HuH-7 (cell line): ENCODE results near the gene TRIM65.
A peak's percentile ranks its signal among the peaks of the same experiment; 100 is the strongest.
"Not testable (repeated sequence)": the region's sequence is repeated elsewhere in the genome, so short reads cannot be mapped to it uniquely, and the experiment has no call there.

Experiments used
- DNase-seq: peaks from one replicate; pipeline ENCODE4 v3.0.0; 2011; ENCODE audit warnings: low spot score

Gene TRIM65

DNA sequence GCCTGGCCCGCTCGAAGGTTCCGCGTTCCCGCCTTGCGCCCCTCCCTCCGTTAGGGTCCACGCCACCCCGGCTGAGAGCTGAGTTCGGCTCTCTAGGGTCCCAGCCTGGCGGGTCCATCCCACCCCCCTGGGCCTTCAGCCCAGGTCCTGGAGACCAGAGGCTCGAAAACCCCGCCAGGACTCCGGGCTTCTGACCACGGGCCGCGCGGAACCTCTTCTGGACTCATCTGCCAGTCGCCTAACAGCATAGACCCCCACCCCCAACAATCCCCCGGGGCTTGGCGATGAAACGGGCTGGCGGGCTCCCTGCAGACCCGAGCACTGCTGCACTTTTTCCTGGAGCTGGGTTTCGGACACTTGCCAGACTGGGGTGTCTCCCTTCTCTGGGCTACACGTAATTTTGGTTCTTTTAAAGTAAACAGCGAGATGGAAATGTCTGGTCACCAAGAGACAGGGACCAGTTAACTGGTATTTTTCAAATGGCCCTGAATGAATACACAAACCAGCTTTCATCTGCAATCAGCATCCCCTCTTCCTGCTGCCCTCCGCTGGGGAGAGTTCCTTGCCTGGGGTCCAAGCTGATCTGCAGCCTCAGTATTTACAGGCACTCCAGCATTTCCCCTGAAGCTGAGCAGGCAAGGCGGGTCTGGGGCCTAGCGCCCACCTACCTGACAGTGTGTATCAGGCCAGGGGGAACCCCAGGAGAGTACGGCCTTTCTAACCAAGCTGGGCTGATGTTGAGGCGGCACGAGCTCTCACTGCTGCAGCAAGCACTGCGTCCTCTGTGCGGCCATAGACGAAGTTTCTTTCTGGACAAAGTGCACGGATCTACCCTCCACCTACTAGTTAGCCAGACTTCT lies 639 bp upstream of the TRIM65 start:
- DNase-seq: no peak

DNA sequence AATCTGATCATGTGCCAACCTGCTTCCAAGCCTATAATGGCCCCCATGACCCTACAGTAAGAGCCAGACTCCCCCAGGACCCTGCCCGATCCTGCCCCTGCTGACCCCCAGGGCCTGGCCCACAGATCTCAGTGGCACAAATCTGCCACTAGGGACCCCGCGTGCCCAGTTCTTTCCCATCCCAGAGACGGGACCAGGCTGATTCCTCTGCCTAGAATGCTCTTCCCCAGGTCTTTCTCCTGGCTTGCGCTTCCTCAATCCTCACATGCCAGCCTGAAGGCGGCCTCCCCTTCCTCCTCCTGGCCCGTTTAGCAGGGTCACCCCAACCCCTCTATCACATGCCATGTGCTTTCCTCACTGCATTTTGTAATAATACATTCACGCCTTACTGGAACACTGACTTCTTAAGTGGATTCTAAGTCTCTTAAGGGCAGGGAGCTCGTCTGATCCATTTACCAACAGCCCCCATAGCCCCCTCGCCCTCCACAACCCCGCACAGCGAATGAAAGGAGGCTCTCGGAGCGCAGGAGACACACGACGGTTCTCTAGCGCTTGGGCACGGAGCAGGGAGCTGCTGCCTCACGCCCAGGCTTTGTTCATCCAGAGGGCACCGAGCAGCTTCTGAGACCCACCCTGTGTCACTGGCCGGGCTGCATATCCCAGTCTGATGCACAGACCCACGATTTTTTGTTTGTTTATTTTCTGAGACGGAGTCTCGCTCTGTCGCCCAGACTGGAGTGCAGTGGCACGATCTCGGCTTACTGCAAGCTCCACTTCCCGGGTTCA lies 1.2 kb downstream of the TRIM65 start:
- peak; percentile 75 for DNase-seq

DNA sequence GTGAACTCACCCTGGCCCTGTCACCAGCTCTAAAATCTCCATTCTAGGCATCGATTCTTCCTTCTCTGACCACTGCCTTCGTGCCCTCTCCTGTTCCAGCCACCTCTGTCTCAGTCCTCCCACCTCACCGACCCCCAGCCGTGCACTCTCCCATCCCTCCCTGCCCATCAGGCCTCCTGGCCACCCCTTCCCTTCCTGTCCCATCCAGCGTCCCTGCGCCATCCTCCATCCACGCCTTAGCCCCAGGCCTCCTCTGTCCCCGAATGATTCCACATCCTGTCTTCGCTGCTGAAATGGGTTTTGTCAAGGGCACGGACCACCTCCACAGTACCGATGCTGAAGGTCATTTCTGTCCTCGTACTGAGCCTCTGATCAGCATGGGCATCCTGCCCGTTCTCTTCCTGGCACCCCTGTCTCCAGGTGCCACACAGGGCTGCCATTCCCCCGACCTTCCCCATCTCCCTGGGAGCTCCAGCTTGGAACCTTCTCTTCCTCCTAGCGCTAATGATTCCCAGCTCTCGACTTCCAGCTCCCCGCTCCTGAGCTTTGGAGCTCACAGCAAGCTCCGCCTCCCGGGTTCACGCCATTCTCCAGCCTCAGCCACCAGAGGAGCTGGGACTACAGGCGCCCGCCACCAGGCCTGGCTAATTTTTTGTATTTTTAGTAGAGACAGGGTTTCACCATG lies 2.6 kb downstream of the TRIM65 start:
- DNase-seq: no peak

DNA sequence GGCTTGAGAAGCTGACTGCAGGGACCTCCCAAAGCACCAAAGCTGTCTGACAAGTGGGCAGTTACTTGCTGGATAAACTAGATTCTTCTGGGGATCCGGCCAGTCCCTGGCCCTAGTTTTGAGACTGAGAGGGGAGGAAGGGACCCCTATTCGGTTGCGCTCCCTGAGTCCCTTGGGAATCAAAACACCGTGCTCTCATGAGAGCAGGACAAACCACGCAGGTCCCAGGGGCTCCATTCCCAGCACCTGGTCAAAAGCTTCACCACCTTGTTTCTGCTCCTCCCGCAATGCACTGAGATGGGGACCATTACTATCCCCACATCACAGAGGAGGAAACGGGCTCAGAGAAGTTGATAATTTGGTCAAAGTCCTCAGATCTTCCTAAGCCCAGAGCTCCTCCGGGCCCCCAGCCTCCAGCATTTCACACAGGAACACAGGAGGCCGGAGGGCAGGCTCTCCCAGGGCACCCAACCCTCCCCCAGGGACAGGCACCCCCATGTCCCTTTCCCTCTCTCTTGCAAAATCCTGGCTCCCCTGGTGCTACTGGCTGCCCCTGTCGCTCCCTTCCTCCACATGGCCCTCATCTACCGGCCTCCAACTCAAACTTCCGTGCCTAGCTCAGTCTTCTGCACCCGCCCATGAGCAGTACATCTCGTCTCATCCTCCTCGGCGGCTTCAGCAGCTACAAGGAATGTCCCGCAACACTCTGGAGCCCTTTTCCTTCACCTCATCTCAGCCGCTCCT lies 3.3 kb downstream of the TRIM65 start:
- no peak for DNase-seq

DNA sequence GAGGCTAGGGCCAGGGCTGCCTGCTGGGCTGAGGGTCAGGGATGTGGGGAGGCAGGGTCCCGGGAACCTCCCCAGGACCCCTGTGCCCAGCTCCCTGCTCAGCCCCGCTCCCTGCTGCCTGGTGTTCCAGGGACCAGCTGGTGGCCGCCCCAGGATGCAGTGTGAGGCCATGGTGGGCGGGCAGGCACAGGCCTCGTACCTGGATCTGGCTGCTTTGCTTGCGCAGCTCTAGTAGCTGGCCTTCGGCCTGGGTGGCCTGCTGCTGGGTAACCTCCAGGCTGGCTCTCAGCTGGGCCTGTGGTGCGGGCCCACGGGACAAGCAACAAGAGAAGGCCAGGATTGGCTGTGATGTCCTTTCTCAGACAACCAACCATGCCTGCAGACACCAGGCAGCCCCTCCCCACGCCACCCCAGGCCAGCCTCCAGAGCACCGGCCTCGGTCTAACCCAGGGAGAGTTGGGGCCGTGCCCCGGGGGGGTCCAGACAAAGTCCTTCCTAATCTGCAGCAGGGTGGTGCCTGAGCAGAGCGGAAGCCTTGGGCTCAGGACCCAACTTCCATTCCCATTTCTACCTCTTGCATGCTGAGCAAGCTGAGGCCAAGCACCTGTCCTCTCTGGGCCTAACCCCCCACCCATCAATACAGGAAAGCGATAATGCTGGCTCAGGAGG lies 4.1 kb downstream of the TRIM65 start:
- no peak for DNase-seq

DNA sequence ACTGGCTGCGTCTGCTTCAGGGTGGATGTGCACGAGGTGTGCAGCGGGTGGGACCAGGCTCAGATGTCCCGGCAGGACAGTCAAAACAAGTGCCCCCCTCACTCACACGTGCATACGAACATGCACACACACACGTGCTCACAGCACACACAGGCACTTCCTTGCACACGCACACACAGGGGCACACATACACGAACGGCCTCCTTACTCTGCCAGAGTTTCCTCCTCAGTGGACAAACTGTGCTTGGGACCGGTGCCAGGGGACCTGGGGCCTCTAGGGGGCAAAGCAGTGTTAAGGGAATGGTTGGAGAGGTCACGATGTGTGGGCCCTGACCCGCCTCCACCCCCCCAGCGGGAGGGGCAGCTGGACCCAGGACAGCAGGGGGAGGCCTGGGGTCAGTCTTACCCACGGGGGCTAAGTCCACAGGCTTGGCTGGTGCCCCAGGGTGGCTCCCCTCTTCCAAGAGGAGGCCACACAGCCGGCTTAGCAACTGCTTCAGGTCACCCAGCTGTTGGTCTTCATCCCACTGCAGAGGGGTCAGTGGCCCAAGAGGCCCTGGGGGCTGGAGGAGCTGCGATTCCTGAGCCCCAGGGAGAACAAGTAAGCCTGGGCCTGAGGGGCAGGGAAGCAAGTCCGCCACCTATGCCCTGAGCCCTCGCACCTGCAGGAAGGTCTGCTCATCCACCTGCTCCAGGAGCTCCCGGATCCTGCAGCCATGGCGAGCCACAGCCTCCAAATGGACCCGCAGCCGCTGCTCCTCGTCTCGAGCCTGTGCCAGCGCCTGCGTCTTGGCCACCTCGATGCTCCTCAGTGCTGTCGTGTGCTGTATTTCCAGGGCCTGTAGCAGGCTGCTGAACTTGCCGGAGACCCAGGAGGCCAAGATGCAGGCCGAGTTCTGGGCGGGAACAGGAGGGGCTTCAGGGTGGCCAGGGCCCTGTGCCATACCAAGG lies 4.9 kb downstream of the TRIM65 start:
- no peak for DNase-seq

DNA sequence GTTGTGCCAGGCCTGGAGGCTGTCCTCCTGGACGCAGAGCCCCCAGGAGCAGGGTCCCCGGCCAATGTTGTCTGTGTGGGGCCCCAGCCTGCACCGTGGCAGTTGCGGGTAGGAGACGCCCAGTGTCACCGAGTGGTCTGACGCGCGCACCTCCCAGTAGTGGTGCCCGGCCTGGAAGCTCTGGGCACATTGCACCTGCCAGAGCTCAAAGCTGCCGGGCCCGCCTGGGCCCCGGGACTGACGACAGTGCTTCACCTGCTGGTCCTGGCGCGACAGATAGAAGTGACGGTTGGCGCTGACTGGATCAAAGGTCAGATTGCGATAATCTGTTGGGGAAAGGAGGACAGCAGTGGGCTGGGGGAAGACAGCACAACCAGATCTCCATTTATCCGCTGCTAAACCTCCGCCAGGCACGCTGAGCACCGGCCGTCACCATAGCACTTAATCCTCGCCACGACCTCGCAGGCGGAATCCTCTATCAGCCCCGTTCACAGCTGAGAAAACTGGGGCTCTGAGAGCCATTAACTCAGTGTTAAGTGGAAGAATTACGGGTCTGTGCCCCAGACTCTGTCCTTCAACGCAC lies 5.6 kb downstream of the TRIM65 start:
- DNase-seq: no peak

DNA sequence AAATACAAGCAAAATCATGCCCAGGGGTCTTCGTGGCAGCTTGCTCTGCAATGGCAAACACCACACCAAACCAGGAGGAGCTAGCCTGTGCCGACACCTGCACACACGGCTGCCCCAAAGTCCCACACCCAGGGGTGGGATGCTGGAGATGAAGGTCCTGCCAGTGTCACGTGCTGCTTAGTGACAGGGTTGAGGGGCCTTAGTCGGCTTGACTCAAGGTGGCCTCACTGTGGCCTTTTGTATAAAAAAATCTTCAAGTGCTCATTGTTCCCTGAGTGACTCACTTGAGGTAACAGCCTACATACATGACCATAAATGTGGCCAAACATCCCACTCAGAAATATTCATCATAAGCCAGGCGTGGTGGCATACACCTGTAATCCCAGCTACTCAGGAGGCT lies 7.3 kb downstream of the TRIM65 start:
- no peak for DNase-seq

DNA sequence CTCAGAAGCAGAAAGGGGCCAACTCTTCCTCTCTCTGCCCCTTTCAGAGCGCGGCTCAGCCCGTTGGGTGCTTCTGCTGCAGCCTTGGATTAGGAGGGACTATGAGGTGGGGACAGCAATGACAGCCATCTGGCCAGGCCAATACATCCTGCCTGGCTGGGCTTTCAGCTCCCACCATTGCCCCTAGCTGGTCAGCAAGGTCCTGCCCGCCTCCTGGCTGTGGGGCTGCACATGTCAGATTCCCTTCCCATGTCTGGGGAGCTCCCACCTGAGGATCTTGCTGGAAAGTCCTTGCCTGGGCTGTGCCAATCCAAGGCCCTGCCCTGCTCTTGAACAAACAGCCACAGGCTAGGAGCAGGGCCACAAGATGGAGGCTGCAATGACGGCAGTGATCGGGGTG lies 8.3 kb downstream of the TRIM65 start:
- no peak for DNase-seq

DNA sequence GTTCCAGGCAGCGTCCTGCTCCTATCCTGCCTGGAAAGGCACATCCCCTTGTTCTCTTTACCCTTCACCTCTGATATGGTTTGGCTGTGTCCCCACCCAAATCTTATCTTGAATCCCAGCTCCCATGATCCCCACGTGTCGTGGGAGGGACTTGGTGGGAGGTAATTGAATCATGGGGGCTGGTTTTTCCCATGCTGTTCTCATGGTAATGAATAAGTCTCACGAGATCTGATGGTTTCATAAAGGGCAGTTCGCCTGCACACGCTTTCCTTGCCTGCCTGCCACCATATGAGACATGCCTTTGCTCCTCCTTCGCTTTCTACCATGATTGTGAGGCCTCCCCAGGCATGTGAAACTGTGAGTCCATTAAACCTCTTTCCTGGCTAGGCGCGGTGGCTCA lies 10.9 kb downstream of the TRIM65 start:
- DNase-seq: not testable (repeated sequence)

DNA sequence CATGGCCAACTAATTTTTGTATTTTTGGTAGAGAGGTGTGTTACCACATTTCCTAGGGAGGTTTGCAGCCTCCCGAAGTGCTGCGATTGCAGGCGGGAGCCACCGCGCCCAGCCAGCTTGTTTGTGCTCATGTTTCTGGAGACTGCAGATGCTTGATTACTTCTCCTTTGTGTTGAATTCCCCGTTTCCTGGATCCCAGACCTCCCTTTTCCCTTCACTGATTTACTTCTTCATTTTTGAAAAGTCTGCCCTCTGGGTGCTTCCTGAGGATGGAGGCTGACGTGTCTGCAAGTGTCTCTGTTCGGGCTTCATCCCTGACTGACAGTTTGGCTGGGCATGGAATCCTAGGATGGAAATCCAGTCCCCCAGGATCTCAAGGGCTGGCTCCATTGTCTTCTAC lies 11.3 kb downstream of the TRIM65 start:
- no peak for DNase-seq

DNA sequence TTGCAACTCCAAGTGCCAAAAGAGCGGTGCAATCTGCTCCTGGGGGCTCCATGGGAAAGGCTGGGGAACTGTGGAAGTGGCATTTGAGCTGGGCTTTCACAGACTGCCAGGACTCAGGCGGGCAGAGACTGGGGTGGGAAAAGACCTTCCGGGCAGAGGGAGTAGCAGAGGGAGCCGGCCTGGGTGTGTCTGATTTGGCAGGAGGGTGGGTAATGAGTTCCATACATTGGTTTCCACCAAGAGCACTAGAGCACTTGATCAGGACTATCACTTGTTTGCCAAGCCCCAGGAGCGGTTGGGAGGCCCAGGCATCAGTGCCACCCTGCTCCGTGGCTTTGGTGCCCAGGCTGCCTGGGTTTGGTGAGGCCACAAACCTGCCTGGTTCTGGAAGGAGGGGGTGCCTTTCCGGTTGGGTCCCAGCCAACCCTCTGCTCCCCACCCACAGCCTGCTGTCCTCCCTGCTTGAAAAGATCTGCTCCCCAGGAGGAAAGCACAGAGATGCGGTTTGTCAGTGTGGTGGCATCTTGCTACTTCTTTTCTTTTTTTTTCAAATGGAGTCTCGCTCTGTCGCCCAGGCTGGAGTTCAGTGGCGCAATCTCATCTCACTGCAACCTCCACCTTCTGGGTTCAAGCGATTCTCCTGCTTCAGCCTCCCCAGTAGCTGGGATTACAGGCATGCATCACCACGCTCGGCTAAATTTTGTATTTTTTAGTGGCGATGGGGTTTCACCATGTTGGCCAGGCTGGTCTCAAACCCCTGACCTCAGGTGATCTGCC lies 14.9 kb downstream of the TRIM65 start:
- no peak for DNase-seq

DNA sequence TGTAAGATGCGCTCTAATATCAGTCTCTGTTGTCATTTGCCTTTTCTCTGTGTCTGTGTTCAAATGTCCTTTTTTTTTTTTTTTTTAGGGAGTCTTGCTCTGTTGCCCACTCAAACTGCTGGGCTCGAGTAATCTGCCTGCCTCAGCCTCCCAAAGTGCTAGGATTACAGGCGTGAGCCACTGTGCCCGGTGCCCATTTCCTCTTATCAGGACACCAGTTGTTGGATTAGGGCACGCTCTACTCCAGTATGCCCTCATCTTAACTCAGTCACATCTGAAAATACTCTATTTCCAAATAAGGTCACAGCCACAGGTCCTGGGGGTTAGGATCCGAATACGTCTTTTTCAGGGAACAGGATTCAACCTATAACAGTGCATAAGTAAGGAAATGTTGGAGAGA lies 16.5 kb downstream of the TRIM65 start:
- DNase-seq: no peak

DNA sequence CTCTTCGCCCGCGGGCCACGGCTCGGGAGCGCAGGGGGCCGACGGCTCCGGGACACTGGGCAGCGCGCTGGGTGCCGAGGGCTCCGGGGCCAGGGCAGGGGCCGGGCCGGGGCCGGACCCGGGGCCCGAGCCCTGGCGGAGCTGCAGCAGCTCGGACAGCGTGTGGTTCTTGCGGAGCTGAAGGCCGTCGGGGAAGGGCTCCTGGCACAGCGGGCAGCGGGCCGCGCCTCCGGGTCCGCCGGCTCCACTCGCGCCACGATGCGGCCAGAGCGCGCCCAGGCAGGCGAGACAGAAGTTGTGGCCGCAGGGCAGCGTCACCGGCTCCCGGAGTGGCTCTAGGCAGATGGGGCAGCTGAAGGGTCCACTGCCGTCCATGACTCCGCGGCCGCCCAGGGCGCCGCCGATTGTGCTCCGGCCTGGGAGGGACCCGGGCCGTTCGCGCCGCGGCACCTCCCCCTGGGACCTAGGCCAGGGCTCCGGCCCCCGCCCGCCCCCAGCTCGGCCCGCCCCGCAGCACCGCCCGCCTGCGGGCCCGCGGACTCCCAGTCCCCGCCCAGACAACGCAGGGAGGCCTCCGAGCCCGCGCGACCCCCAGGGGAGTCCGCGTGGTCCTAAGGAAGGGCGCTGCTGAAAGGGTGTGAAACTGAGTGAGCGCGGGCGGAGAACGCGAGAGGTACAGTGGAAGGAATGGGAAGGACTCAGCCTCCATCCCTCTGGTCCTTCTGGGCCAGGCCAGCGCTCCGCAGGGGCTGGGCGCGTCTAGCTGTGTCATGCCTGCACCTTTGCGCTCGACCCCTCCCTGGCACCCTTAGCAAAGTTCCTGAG lies 18.4 kb downstream of the TRIM65 start, which contains the start of gene TRIM47:
Gene TRIM47 (minus strand): TSS at position 408 of the 825 bp plus-strand sequence. CDS start 33 bp downstream, at position 375.
- DNase-seq: peak; percentile 76

DNA sequence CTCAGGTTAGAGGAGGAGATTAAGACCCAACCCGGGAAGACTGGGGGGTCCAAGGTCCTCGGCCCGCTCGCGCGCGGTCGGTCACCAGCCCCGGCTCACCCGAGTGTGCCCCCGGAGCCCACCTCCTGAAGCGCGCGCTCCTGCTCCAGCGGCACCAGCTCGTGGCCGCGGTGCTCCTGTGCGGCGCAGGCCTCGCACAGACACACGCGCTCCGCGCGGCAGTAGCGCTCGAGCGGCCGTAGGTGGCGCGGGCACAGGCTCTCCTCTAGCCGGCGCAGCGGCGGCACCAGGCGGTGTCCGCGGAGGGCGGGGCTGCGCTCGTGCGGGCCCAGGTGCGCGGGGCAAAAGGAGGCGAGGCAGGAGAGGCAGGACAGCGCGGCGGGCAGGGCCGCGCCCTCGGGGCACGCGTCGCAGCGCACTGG lies 19.0 kb downstream of the TRIM65 start:
- DNase-seq: peak; percentile 77

DNA sequence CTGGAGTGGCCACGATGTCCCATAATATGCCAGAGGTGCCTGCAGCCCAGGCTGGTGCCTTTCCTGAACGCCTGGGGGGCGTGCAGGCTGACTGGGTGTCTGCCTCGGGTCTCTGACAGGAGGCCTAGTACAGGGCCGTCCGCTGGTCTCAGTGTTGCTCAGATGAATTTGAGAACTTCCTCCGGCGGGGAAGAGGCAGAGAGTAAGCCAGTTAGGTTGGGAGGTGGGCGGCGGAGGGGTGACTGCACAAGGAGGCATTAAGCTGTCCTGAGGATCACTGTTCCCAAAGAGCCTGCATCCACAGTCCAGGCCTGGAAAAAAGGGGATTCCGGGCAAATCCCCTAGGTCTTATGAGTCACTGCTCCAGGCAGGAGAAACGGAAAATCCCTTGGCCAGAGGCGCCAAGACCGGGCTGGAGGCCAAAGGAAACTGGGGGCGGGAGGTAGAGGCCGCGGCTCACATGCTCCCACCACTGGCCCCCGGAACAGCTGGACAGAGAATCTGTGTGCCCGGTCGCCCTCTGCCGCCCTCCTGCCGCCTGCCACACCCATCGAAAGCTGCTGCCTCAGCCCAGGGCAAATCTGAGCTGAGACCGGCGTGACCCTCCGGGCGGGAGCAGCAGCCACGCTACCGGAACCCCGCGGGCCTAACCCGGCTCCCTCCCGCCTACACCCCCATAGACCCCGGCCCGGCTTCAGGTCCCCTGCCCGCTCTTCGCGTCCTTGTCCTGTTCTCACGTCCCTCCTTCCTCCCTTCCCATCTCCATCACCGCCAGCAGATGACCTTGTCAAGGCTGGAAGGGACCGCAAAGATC lies 19.6 kb downstream of the TRIM65 start:
- DNase-seq: peak; percentile 56
